Fibroblast of peridontal ligament (primary cell): ENCODE data around the gene COL28A1.
"Not testable (repeated sequence)": the region's sequence is repeated elsewhere in the genome, so short reads cannot be mapped to it uniquely, and the experiment has no call there.

Experiments used
- DNase-seq: peaks from one replicate; pipeline ENCODE4 v3.0.0-alpha.2; 2010; ENCODE audit errors: extremely low read depth

COL28A1 gene

DNA sequence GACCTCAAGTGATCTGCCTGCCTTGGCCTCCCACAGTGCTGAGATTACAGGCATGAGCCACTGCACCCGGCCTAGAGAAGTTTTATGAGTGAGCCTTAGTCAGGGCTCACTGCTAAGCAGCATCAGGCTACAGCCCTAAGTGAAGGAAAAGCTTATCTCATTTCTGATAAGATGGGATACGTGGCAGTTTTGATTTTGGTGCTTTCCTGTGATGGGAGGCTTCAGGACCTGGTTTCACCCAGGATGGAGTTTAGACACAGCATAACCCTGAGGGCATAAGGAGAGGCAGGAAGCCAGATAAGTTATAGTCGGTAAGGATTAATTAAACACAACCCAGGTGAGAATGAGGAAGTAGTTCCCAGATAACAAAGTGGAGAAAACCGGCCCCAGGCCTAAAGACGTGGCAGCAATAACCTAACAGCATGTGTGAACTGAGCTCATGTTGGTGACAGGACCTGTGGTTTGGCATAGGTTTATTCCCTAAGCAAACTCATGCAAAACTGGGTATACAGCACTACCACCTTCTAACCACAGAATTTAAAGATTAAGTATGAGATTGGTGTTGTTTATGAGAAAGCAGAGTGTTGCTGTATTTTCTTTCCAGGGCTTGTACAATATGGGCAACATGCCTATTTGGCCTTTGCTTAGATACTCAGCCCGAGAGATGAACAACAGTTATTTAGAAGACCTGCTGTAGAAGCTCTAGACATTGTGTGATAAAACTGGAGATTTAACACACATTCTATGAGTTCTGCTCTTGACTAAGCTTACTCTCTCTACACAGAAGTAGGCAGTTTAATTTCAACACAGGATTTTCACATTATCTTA, 119.4 kb downstream of the COL28A1 start:
- peak; percentile 31 for DNase-seq

DNA sequence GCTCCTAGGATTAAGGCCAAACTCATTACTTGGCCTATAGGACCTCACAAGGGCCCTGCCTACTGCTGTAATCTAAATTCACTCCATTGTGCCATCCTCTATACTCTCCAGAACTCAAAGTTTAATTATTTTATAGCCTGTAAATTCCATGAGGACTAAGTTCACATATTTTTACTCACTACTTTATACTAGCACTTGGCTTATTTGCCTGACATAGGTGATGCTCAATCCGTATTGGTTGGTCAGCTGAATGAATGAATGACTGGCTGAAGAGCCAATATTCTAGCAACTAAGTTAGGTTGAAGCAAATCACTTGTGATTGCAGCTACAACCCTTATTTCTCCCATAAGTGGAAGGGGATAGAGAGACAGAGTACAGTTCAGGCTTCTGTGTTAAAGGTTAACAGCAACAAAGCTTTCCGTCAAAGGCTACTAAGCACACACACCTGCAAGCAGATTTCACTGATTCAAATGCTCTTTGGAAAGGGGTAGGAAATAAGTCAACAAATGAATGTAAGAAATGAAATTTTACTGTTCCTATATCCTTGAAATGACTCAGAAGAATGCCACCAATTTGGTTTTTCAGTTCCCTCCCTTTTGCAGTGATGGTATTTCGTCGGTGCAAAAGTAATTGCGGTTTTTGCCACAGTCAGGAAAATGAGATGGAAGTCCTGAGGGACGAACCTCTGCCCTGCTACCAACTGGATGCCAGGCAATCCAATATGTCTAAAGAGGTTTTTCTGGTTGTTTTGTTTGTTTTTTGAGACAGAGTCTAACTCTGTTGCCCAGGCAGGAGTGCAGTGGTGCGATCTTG, 120.7 kb downstream of the COL28A1 start:
- DNase-seq, result no peak

DNA sequence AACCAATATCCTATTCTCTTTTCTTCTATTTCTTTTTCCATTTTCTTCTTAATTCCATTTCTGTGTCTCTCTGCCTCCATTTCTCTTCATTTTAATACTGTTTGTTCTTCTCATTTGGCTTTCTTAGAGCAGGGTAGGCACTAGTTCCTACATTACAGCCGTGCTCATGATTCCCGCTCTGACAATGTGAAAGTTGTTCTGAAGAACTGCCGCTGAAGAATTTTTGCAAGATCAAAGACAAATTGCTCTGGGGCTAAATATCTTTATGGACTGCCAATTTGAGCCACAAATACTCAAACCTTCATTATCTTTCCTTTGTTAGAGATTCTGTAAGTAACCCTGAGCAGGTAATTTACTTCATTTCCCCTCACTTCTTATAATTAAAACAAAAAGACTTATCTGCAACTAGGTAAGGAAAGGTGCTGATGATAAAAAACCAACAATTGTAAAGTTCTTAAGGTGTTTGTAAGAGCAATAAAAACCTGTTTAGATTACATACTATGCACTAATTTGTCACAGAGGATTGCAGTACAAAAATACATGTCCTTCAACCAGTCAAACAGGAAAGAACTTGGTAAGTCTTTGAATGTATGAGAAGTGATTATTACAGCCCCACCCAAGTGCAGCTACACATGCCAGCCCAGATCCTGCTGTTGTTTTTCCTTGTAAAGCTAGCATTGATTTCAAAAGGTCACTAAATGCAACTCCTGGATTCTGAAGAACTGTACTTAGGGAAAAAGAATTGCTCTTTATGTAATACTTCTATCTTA, 127.5 kb downstream of the COL28A1 start:
- no peak for DNase-seq

DNA sequence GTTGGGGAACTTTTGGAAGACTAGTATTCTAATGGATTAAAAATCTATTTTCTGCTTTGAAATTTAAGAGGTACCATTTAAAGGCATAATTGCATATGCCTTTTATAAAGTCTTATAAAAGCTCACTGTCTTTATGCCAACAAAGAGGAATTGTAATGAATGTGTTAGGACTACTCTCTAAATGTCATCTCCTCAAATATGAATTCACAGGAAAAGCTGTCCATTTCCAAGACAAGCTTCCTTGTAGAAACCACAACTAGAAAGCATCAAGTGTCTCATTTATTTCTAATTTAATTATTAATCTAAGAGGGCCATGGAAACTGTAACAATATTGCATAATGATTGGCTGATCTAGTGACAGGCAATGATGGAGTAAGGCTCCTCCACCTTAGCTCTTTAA, 130.2 kb downstream of the COL28A1 start:
- no peak for DNase-seq

DNA sequence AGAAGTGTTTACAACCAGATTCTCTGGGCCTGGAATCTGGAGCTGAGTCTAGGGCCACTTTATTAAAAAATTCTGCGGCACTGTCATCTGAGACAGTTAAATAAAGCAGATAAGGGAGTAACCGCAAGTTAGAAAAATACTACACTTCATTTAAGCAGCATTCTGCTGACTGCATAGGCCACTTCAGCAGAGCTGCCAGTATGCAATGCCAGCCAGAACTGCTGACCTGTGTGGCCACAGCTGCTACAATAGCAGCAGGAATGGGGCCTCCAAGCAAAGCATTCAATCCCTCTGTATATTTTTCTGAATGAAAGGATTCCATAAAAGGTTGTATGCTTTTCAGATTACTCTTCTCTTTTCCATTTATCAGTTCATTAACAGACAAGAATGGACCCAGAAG, 136.0 kb downstream of the COL28A1 start:
- DNase-seq, result no peak

DNA sequence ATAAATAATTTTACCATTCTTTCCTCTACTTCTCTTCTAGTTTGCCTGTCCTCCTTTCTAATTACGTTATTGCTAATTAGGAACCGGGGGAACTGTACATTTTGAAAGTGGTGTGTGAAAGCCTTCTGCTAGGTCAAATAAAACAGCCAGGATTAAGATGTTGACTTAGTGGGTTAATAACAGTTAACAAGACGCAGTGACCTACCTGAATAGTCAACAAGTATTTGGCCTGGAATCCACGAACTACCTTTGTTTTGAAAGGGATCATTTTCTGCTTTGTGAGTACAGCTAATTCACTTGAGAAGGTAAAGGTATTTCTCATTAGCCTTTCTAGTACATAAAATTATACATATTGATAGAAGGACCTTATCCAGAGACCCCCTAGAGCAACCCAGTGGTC, 139.9 kb downstream of the COL28A1 start:
- DNase-seq, result no peak

DNA sequence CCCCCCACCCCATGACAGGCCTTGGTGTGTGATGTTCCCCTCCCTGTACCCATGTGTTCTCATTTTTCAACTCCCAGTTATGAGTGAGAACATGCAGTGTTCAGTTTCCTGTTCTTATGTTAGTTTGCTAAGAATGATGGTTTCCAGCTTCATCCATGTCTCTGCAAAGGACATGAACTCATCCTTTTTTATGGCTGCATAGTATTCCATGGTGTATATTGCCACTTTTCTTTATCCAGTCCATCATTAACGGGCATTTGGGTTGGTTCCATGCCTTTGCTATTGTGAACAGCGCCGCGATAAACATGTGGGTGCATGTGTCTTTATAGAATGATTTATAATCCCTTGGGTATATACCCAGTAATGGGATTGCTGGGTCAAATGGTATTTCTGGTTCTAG, 147.5 kb downstream of the COL28A1 start:
- DNase-seq, result not testable (repeated sequence)

DNA sequence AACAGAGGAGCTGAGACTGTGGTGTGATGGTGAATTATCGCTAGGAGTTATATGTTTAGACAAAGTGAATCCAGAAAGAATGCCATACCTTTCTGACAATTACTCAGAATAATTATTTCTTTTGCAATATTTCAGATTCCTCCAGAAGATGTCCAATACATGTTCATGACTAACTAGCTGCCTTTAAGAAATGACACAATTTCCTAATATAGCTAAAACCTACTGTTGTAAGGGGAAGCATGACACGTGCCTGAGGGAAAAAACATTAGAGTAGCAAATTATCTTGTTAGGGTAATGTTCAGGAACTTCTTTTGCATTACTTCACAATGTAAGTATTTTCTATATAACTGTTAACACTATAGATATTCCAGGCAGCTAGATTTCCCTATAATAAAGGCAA, 150.3 kb downstream of the COL28A1 start:
- DNase-seq, result no peak

DNA sequence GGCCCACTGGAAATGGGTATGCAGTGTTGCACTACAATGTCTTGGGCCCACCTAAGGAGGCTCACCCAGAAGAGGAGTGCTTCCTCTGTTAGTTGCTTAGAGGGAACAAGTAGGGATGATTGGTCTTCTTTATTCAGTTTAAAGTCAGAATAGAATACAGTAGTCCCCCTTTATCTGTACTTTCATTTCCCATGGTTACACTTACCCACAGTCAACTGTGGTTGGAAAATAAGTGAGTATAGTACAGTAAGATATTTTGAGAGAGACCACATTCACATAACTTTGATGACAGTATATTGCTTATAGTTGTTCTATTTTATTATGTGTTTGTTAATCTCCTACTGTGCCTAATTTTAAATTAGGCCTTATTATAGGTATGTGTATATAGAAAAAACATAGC, 151.4 kb downstream of the COL28A1 start:
- DNase-seq, result no peak

DNA sequence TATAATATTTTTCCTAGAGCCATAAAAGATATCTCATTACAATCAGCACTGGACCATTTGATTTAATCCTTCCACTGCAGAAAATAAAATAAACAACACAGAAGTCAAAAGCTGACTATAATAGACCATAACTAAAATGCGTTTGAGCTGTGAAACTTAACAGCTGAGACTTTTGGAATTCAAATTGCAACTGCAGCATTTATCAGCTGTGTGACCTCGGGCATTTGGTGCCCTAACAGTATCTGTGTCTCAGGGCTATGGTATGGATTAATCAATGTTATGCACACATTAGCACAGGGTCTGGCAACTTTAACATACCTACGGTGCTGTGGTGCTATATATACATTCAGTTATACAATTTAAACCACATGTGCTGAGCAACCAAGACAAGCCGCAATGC, 160.1 kb downstream of the COL28A1 start:
- no peak for DNase-seq

DNA sequence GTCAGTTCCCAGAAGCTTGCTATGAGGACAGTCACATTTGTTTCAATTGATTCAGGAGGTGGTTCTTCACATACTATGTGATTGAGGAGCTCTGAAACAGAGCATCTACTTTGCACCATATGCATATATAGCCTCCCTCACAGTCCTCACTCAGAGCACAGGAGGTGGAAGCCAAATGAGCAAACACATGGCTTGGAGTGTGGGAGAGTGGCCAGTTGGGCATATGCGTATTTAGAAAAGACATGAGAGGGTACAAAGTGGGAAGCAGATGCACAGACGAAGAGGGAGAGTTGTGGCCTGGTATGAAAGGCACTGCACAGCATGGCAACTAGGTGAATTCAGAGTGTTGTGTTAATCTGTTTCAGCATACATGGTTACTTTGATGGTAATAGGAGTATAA, 165.6 kb downstream of the COL28A1 start:
- DNase-seq, result no peak

DNA sequence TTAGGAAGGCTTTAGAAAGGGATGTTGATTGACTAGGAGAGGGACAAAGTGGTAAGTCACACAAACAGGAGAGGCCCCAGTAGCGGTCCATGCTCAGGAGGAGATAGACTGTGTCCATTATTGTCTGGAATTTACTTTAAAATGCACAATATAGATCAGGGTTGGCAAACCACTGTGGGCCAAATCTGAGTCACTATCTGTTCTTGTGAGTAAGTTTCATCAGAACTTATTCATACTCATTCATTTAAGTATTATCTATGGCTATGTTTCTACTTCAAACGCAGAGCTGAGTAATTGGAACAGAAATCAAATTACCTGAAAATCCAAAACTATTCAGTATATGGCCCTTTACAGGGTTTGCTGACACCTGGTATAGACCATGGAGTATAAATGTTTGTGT, 166.5 kb downstream of the COL28A1 start:
- DNase-seq, result no peak

DNA sequence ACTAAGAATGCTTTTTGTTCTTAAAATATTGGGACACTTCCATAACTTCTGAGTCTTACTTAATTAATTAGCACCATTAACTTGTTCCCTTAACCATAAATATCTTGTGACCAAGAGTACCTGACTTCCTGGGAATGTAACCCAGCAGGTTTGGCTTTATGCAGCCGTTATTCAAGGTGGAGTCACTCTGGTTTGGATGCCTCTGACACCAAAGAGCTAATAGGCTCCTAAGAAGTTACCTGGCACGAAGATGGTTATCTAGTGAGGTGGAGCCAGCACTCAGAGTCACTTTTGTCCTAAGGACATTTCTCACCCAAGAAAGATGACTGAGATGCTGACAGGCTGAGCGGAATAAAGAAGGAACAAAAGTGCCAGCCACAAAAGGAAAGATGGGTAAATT, 181.0 kb downstream of the COL28A1 start:
- no peak for DNase-seq

DNA sequence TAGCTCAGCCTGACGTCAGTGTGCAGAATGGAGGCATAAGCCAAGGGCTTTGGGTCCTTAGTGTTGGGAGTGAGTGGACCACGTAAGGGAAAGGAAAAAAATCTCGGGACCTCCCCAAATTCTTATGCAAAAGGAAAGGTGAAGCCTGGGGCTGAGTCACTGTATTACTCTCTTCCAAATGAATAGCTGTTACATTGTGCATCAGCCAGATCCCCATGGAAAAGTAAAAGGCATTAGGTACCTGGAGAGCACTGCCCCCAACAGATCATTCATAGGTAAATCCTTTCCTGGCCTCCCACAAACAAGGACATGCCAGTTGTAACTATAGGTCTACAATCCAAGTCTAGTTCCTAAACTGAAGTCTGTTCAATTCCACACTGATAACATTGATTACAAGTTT, 182.8 kb downstream of the COL28A1 start:
- no peak for DNase-seq

DNA sequence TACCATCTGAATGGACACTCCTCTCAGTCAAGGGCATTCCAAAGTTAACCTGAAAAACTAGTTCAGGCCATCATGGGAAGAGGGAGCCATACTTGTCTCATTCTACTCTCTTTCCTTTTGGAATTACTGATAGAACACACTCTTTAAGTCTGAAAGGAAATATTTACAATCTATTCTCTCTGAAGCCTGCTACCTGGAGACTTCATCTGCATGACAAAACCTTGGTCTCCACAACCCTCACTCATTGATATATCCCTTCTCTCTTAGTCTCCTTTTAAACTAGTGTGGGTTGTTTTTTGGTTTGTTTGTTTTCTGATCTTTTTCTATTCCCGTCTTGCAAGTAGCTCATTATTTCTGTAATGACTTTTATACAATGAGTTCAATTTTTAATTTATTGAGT, 183.8 kb downstream of the COL28A1 start:
- DNase-seq, result no peak

DNA sequence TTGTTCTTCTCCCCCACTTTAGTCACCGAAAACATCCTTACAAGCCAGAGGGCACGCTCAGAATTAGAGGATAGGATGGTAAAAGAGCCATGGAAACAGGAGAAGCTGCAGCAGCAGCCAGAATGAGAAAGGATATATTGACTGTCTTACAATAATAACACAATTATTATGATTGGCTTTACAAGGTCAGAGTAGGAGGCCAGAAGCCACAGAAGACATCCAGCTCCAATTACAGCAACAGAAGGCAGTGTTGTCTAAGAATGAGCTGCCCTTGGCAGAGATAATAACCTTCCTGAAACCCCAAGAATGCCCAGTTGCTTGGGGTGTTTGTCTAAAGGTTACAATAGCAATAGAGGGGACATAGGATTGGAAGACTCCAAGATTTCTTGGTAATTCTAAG, 184.5 kb downstream of the COL28A1 start:
- DNase-seq, result no peak

DNA sequence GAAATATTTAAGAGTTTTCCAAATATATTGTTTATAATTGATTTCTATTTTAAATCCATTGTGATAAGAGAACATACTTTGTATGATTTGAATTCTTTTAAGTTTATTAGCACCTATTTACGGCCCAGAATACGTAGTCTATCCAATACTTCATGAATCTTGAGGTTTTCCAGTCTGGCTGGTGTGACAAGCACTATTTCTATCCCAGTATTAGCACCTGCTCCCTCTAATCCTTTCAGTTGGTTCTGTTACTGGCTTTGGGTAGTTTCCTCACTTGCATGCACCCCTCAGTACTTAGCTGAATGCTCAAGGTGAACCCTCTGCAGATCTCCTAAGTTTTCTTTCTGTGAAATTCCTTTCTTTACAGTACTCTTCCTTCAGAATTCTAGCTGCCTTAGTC, 186.5 kb downstream of the COL28A1 start:
- no peak for DNase-seq

DNA sequence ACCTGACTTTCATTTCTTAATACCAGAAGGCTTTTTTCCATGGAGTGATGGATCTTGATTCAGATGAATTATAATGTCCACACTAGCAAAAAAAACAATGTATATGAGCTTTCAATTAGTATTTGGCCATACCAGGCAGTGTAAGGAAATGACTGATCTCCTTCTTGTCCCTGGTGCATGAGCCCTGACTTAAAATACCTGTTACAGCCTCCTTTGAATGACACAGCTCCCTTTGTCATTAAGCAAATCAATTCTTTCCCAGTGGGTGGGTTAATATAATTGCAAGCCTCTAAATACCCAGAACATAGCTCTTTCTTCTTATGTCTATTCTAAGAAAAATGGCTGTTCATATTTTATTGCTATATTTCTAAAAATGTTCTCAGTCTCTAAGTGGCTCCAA, 188.6 kb downstream of the COL28A1 start:
- DNase-seq, result no peak

DNA sequence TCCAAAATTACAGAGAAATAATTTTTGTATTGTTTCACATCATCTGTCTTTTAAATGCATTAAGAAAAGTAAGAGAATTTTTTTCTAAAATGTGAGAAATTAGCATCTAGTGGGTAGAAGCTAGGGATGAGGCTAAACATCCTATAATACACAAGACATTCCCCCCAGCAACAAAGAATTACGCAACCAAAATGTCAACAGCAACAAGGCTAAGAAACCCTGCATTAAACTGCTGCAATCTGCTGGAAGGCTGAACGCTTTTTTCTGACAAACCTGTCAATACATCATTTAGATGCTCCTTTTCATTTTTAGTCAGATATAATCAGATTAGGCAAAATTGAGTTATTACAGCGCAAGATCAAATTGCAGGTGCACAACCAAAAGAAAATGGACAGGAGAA, 191.1 kb downstream of the COL28A1 start:
- no peak for DNase-seq

DNA sequence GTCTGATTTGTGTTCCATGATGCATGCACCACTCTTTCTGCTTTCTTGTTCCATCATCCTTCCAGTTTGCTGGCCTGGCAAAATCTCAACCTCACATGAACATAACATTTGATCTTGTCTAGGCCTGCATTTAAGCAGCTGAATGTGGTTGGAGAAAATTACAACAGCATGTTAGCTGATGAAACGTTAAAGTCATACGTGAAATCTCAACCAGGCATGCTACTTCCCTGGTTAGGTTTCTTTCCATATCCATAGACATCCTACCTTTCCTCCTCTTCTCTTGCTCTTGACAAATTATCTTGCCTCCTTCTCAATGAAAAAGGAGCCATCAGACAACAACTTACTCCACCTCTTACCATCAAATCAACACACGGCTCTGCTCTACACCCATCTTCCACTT, 199.8 kb downstream of the COL28A1 start:
- DNase-seq, result peak; percentile 43

DNA sequence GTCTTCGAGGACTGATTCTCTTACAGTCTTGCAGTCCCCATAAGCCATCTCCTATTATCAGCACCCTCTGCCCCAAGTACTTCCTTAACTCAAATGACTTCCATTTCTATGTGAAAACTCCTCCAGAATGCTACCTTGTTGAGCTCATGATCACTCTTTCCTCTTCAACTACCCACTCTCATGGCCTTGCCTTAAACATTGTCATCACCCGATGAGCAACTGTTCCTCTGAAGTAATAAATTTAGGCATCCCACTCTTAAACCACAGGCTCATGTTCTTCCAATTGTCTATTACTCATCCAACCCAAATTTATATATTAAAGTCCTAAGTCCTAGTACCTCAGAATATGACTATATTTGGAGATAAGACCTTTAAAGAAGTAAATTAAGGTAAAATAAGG, 200.5 kb downstream of the COL28A1 start:
- no peak for DNase-seq

DNA sequence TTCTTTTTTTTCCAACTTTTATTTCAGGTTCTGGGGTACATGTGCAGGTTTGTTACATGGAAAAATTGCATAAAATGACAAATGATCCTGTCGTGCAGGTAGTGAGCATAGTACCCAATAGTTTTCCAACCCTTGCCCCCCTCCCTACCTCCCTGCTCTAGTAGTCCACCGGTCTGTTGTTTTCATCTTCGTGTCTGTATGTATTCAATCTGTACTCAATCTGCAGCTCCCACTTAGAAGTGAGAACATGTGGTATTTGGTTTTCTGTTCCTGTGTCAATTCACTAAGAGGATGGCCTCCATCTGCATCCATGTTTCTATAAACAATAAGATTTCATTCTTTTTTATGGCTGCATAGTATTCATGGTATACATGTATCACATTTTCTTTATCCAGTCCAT, 202.1 kb downstream of the COL28A1 start:
- no peak for DNase-seq

DNA sequence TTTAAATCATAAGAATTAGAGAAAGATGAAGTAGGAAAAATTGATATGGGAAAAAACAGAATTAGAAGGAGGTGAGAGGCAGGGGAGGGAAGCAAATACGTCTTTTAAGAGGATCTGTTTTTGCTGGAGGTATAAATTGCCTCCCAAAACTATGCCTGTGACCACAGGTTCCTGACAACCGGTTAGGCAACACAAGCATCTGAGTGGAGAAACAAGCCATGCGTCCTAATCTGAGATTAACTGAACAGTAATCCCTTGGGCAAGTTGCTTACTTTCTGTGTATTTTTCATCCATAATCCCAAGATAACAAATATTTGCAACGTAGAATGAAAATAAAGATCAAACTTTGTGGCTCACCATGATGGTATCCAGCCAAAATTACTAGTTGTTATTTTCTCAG, 204.2 kb downstream of the COL28A1 start:
- no peak for DNase-seq
